OCI-LY3 (cell line): ENCODE data around the gene SPIN1.

Experiments
- H2AFZ ChIP-seq: fragments of 200-600, 300-600 bp; shearing (Covaris generic); 2 replicates; pipeline ENCODE4 v1.6.0; 2014; ENCODE audit warnings: antibody characterized with exemption, low read depth, low read length
- H3K27ac ChIP-seq: fragments of 200-600, 300-600 bp; sonication (generic); 2 replicates; pipeline ENCODE4 v1.5.1; 2014; ENCODE audit warnings: mild to moderate bottlenecking, low read length, moderate library complexity, mixed read lengths
- H3K27me3 ChIP-seq: fragments of 200-600, 300-600 bp; sonication (generic); 2 replicates; pipeline ENCODE4 v1.6.1; 2014; ENCODE audit warnings: low read depth, low read length, mixed read lengths
- H3K36me3 ChIP-seq: fragments of 200-600, 300-600 bp; sonication (generic); replicated peaks from 2 replicates; pipeline ENCODE3; 2014; ENCODE audit warnings: low read depth, low read length, mixed read lengths
- H3K4me1 ChIP-seq: fragments of 300-600, 200-600 bp; sonication (generic); 2 replicates; pipeline ENCODE4 v1.6.1; 2014; ENCODE audit warnings: low read length, mixed read lengths
- H3K4me2 ChIP-seq: fragments of 200-600, 300-600 bp; sonication (generic); 2 replicates; pipeline ENCODE4 v1.6.1; 2014; ENCODE audit warnings: low read length, mixed read lengths
- H3K4me3 ChIP-seq: fragments of 300-600, 200-600 bp; sonication (generic); 2 replicates; pipeline ENCODE4 v1.5.1; 2014; ENCODE audit warnings: antibody characterized with exemption, mild to moderate bottlenecking, low read length, moderate library complexity
- H3K79me2 ChIP-seq: fragments of 300-600, 200-600 bp; shearing (Covaris generic); 2 replicates; pipeline ENCODE4 v1.6.1; 2014; ENCODE audit warnings: mild to moderate bottlenecking, low read length, mixed read lengths
- H3K9ac ChIP-seq: fragments of 300-600, 200-600 bp; shearing (Covaris generic); 2 replicates; pipeline ENCODE4 v1.6.0; 2014; ENCODE audit warnings: mild to moderate bottlenecking, low read length, moderate library complexity
- H3K9me3 ChIP-seq: fragments of 200-600, 300-600 bp; shearing (Covaris generic); 2 replicates; pipeline ENCODE4 v1.6.1; 2014; ENCODE audit warnings: low read length, mixed read lengths; ENCODE audit not compliant: insufficient read depth
- H4K20me1 ChIP-seq: fragments of 200-600, 300-600 bp; sonication (generic); 2 replicates; pipeline ENCODE4 v1.6.1; 2016; ENCODE audit warnings: low read length, mixed read lengths; ENCODE audit not compliant: insufficient read depth
- CTCF ChIP-seq: fragments of 200-600, 300-600 bp; sonication (generic); IDR thresholded peaks from 2 replicates; pipeline ENCODE4 v1.5.1; 2014; ENCODE audit warnings: antibody characterized with exemption, low read length, low read depth
- EZH2phosphoT487 ChIP-seq: fragments of 200-600 bp; shearing (Covaris generic); IDR thresholded peaks from 2 replicates; pipeline ENCODE4 v1.6.1; 2018; ENCODE audit warnings: antibody characterized with exemption, mixed run types, low read depth

Gene SPIN1

DNA sequence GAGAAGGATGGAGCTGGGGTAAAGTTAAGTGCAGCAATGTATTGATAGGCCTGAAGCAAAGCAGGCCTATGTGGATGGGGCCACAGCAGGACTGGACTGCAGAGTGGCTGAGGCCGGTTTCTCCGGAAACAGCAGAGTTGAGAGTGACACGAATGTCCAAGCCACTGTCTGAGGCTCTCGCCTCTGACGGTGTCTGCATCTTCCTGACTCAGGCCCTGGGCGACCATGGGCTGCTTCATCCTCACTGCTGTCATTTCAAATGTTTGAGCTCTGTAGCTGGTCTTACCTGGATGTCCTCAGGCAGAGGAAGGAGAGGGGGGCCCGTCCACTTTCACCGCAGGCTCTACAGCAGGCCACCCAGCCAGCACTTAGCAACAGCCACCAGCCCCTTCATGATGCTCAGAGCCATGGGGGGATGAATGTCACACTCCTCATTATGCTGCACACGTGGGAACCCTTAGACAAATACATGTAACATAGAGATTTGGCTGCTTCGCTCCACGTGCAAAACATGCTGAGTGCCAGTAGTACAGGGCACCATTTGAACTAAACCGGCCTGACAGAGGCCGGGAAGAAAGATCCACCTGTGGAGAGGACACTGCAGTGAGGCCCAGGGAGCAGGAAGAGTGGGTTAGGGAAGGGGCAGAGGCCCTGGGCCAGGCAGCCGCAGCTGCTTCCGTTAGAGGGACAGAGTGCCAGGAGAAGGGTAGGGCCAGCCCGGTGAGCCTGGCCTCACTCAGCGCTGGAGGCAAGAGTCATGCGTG lies 115.0 kb downstream of the SPIN1 start:
- Histone ChIP-seq H3K4me1 (no peaks in the 10 kb centered on the region), H3K27me3 (no peaks in the 10 kb centered on the region), H3K27ac (no peak overlapping the region), H3K79me2 (no peaks in the 10 kb centered on the region), H2AFZ (no peak overlapping the region), H3K9ac (no peak overlapping the region), H3K9me3 (no peaks in the 10 kb centered on the region), H4K20me1 (no peaks in the 10 kb centered on the region), H3K4me3 (no peak overlapping the region), H3K36me3 (no peaks in the 10 kb centered on the region), H3K4me2 (no peak overlapping the region)
- TF ChIP-seq EZH2phosphoT487 (no peak), CTCF (no peak)

GRCh38 chr9:88503845-88504764 lies 115.9 kb downstream of the SPIN1 start:
- Histone ChIP-seq H3K36me3 (no peaks in the 10 kb centered on the region), H3K4me3 (no peak overlapping the region), H3K4me2 (no peak overlapping the region), H3K9me3 (no peaks in the 10 kb centered on the region), H3K27me3 (no peaks in the 10 kb centered on the region), H3K9ac (no peak overlapping the region), H3K27ac (no peak overlapping the region), H4K20me1 (no peaks in the 10 kb centered on the region), H2AFZ (no peak overlapping the region), H3K79me2 (no peaks in the 10 kb centered on the region), H3K4me1 (no peaks in the 10 kb centered on the region)
- no peak for TF ChIP-seq EZH2phosphoT487

DNA sequence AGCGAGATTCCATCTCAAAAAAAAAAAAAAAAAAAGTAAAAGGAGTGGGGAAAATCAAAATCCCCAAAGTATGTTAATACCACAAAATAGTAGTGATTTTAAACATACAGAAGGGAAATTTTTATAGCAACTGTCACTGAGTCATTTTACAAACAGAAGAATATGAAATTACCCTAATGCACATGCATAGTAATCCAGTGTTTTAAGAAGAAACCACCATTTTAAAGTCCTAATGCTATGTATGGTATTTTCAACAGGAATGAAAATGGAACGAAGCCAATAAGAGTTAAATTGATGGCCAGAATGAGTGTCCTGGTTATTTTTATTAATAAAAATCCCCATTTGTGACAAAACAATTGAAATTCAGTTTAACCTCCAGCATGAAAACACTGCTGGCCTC lies 120.1 kb downstream of the SPIN1 start:
- H3K4me3 ChIP-seq, result no peak overlapping the region
- no peaks in the 10 kb centered on the region for H4K20me1 ChIP-seq
- no peaks in the 10 kb centered on the region for H3K36me3 ChIP-seq
- TF ChIP-seq EZH2phosphoT487 (no peak), CTCF (no peak)
- no peaks in the 10 kb centered on the region for H3K9me3 ChIP-seq
- no peak overlapping the region for H2AFZ ChIP-seq
- no peaks in the 10 kb centered on the region for H3K4me1 ChIP-seq
- no peaks in the 10 kb centered on the region for H3K79me2 ChIP-seq
- no peak overlapping the region for H3K27ac ChIP-seq
- no peak overlapping the region for H3K9ac ChIP-seq
- no peak overlapping the region for H3K4me2 ChIP-seq
- 0 out of 2 replicates have a peak, but pooled peaks cover 4% of the 10 kb centered on the region for H3K27me3 ChIP-seq

DNA sequence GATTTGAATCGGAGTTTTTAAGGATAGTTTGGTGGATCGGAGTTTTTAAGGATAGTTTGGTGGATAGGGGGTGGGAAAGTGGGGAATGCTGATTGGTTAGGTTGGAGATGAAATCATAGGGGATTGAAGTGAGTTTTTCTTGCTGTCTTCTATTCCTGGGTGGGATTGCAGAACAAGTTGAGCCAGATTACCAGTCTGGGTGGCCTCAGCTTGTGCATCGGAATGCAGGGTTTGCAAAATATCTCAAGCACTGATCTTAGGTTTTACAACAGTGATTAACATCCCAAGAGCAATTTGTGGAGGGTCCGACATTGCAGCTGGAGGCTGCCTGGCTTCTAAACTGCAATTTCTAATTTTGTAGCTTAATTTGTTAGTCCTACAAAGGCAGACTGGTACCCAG lies 123.7 kb downstream of the SPIN1 start:
- Histone ChIP-seq H3K4me2 (no peak overlapping the region), H3K27ac (no peak overlapping the region), H3K79me2 (no peaks in the 10 kb centered on the region), H4K20me1 (no peaks in the 10 kb centered on the region), H2AFZ (no peak overlapping the region), H3K9ac (no peak overlapping the region), H3K9me3 (no peaks in the 10 kb centered on the region), H3K4me1 (no peaks in the 10 kb centered on the region), H3K4me3 (no peak overlapping the region), H3K27me3 (0 out of 2 replicates have a peak, but pooled peaks cover 4% of the 10 kb centered on the region), H3K36me3 (no peaks in the 10 kb centered on the region)
- TF ChIP-seq EZH2phosphoT487 (no peak), CTCF (no peak)
